Activated B cell treated with CpG ODN at 0.5 μM for 24 hours (primary cell): ENCODE measurements around the gene RIMS1. TPM values are rescaled to one million over a fixed set of nuclear protein-coding genes. Genes with fewer than 3 reads are reported as not detected.

Source experiments
- ATAC-seq: fragments of 200-7000 bp; cut with Tn5 transposase; one replicate; pipeline ENCODE4 v1.10.0; 2021; ENCODE audit warnings: low read depth, mild to moderate bottlenecking, moderate library complexity
- CTCF ChIA-PET: fragments of 350-600 bp; sonication (Branson Sonifier 250); formaldehyde crosslinking; loops from one replicate; lab custom pipeline; 2021; ENCODE audit warnings: antibody characterized with exemption; lab: Charles Lee
- POLR2A ChIA-PET: fragments of 350-600 bp; sonication (Branson Sonifier 250); formaldehyde crosslinking; loops from one replicate; lab custom pipeline; 2021; ENCODE audit warnings: antibody characterized with exemption; lab: Charles Lee
- DNase-seq: peaks from one replicate; pipeline ENCODE4 v3.0.0; 2022
- H3K27ac Mint-ChIP-seq: one replicate; pipeline ENCODE4 v1.8.0; 2020; ENCODE audit warnings: mixed read lengths
- H3K27me3 Mint-ChIP-seq: one replicate; pipeline ENCODE4 v1.8.0; 2021; ENCODE audit warnings: mixed read lengths
- H3K36me3 Mint-ChIP-seq: one replicate; pipeline ENCODE4 v1.8.0; 2021; ENCODE audit warnings: low read depth, mixed read lengths
- H3K4me1 Mint-ChIP-seq: one replicate; pipeline ENCODE4 v1.8.0; 2021; ENCODE audit warnings: mixed read lengths
- H3K4me3 Mint-ChIP-seq: one replicate; pipeline ENCODE4 v1.8.0; 2020; ENCODE audit warnings: mild to moderate bottlenecking, mixed read lengths
- H3K9me3 Mint-ChIP-seq: one replicate; pipeline ENCODE4 v1.8.0; 2020; ENCODE audit warnings: mixed read lengths
- CTCF ChIP-seq: fragments of 200-600 bp; IDR thresholded peaks from one replicate; pipeline ENCODE4 v1.8.0; 2022; ENCODE audit warnings: antibody characterized with exemption, mild to moderate bottlenecking
- intact Hi-C: fragments of 100-400 bp; cut with micrococcal nuclease; formaldehyde crosslinking; loops from one replicate; pipeline ENCODE4 v1.15.1; 2024
- total RNA-seq: library from RNA; stranded (reverse); gene quantifications from 2 replicates; pipeline ENCODE4 v1.2.3, GENCODE V29; 2022

RIMS1 gene
- total RNA-seq = not detected in 2 replicates

- no peak for DNase-seq
Observed at GRCh38 chr6:71886184-71887005, at the start of gene RIMS1. RIMS1 (plus strand) TSS chr6:71886550; CDS start chr6:71887024, 474 bp downstream.

GRCh38 chr6:71851214-71851613 lies 35.1 kb upstream of the RIMS1 start:
- no peak overlapping the region for H3K27ac Mint-ChIP-seq
- H3K4me3 Mint-ChIP-seq = no peak overlapping the region
- no peaks in the 10 kb centered on the region for H3K4me1 Mint-ChIP-seq
- ATAC-seq (no peak), DNase-seq (no peak)
- intact Hi-C loops = no loop called here
- ChIA-PET POLR2A (no interaction called here), CTCF (no interaction called here)
- no peaks in the 10 kb centered on the region for H3K9me3 Mint-ChIP-seq
- no peaks in the 10 kb centered on the region for H3K36me3 Mint-ChIP-seq
- TF ChIP-seq CTCF = no peak
- H3K27me3 Mint-ChIP-seq = no peaks in the 10 kb centered on the region

More at GRCh38 chr6:71886184-71887005, at the start of gene RIMS1:
- Mint-ChIP-seq H3K36me3 (no peaks in the 10 kb centered on the region), H3K9me3 (no peaks in the 10 kb centered on the region), H3K4me1 (peaks cover 6% of the 10 kb centered on the region), H3K27me3 (peaks cover 35% of the 10 kb centered on the region), H3K4me3 (peak within 1 kb of the TSS; percentile 35), H3K27ac (no peak within 1 kb of the TSS)
- ChIA-PET CTCF (no interaction called here), POLR2A (no interaction called here)
- no peak for ATAC-seq
- intact Hi-C loops = no loop called here
- no peak for TF ChIP-seq CTCF

- DNase-seq (no peak), ATAC-seq (no peak)
- no peaks in the 10 kb centered on the region for H3K4me1 Mint-ChIP-seq
- ChIA-PET CTCF (no interaction called here), POLR2A (no interaction called here)
- H3K36me3 Mint-ChIP-seq = no peaks in the 10 kb centered on the region
- H3K4me3 Mint-ChIP-seq = no peak overlapping the region
- no peaks in the 10 kb centered on the region for H3K9me3 Mint-ChIP-seq
- no peak overlapping the region for H3K27ac Mint-ChIP-seq
- H3K27me3 Mint-ChIP-seq = no peaks in the 10 kb centered on the region
- intact Hi-C loops = no loop called here
- TF ChIP-seq CTCF = no peak
Observed at GRCh38 chr6:71852948-71853347, 33.4 kb upstream of the RIMS1 start.

GRCh38 chr6:71855406-71855805 lies 30.9 kb upstream of the RIMS1 start:
- no peak for DNase-seq
- ChIA-PET POLR2A (no interaction called here), CTCF (no interaction called here)
- no peak overlapping the region for H3K27ac Mint-ChIP-seq
- TF ChIP-seq CTCF = no peak
- H3K27me3 Mint-ChIP-seq = no peaks in the 10 kb centered on the region
- H3K4me1 Mint-ChIP-seq = no peaks in the 10 kb centered on the region
- no peaks in the 10 kb centered on the region for H3K9me3 Mint-ChIP-seq
- ATAC-seq = no peak
- H3K36me3 Mint-ChIP-seq = no peaks in the 10 kb centered on the region
- intact Hi-C loops = no loop called here
- H3K4me3 Mint-ChIP-seq = no peak overlapping the region

GRCh38 chr6:71879016-71879415 lies 7.3 kb upstream of the RIMS1 start:
- Mint-ChIP-seq H3K36me3 (no peaks in the 10 kb centered on the region), H3K4me1 (no peaks in the 10 kb centered on the region), H3K27me3 (peaks cover 5% of the 10 kb centered on the region), H3K9me3 (no peaks in the 10 kb centered on the region), H3K4me3 (no peak overlapping the region), H3K27ac (no peak overlapping the region)
- TF ChIP-seq CTCF = no peak
- CTCF ChIA-PET = no interaction called here
- POLR2A ChIA-PET = no interaction called here
- ATAC-seq (no peak), DNase-seq (no peak)
- intact Hi-C loops = no loop called here
